Dendritic cell treated with granulocyte-macrophage colony-stimulating factor and Interleukin-4, amounts not matched to agents 40 ng/mL and 50 ng/mL, for 4 days (primary cell): Measurements from ENCODE around the gene HK1.
"Not testable (repeated sequence)": the region's sequence is repeated elsewhere in the genome, so short reads cannot be mapped to it uniquely, and the experiment has no call there.

Experiments used
- H3K27ac Mint-ChIP-seq: one replicate; pipeline ENCODE4 v1.8.0; 2022; ENCODE audit warnings: mild to moderate bottlenecking, mixed read lengths
- H3K27me3 Mint-ChIP-seq: one replicate; pipeline ENCODE4 v1.8.0; 2022; ENCODE audit warnings: mild to moderate bottlenecking, mixed read lengths
- H3K36me3 Mint-ChIP-seq: one replicate; pipeline ENCODE4 v1.8.0; 2022; ENCODE audit warnings: low read depth, mixed read lengths
- H3K4me1 Mint-ChIP-seq: one replicate; pipeline ENCODE4 v1.8.0; 2022; ENCODE audit warnings: low read depth, mixed read lengths
- H3K4me3 Mint-ChIP-seq: one replicate; pipeline ENCODE4 v1.8.0; 2022; ENCODE audit warnings: mild to moderate bottlenecking, moderate library complexity, mixed read lengths
- H3K9me3 Mint-ChIP-seq: one replicate; pipeline ENCODE4 v1.8.0; 2022; ENCODE audit warnings: mixed read lengths
- intact Hi-C: fragments of 100-400 bp; cut with micrococcal nuclease; formaldehyde crosslinking; loops from one replicate; pipeline ENCODE4 v1.15.0; 2022

HK1 gene

DNA sequence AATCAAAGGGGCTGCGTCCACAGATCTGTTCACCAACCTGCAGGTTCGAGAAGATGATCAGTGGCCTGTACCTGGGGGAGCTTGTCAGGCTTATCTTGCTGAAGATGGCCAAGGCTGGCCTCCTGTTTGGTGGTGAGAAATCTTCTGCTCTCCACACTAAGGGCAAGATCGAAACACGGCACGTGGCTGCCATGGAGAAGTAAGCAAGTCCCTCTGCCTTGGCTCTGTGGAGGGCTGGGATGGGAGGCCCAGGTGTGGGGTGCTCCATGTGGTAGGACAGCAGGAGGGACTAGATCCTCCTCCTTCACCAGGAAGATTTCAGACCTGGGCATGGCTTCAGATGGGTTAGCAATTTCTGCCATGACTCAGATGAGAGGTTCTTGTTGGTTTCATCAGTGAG is 32.3 kb upstream of the HK1 start:
- Mint-ChIP-seq H3K36me3 (no peaks in the 10 kb centered on the region), H3K4me1 (peaks cover 5% of the 10 kb centered on the region), H3K9me3 (no peaks in the 10 kb centered on the region), H3K4me3 (no peak overlapping the region), H3K27ac (no peak overlapping the region), H3K27me3 (no peaks in the 10 kb centered on the region)
- intact Hi-C loops = no loop called here

DNA sequence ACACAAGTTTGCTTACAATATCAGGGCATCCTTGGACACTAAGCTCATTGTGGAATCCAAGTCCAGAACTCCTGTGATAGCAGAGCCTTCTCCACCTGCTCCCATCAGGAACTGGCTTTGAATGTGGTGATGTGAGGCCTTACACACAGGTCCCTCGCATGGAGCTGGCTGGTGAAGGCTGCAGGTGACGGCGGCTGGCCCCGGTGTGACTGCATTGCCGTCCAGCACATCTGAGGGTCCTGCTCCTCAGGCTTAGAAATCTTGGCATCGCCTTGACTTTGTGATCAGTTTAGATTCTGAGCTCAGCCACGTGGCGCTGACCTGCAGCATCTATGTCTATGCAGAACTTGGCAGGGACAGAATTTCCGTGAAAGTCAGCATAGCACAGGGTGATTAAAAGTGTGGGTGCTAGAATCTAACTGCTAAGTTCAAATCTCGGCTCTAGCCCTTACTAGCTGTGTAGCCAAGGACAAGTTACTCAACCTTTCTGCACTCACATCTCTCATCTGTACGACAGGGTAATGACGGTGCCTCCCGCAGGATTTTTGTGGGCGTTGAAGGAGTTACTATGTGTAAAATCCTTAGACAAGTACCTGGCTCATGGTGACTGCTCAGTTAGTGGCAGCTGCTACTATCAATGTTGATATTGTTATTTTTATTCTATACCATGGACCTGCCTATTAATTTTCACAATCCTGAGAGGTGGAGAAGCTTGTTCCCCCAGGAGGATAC is 31.5 kb upstream of the HK1 start:
- intact Hi-C loops = no loop called here
- Mint-ChIP-seq H3K27ac (no peak overlapping the region), H3K4me3 (no peak overlapping the region), H3K4me1 (peaks cover 5% of the 10 kb centered on the region), H3K9me3 (no peaks in the 10 kb centered on the region), H3K36me3 (no peaks in the 10 kb centered on the region), H3K27me3 (no peaks in the 10 kb centered on the region)

DNA sequence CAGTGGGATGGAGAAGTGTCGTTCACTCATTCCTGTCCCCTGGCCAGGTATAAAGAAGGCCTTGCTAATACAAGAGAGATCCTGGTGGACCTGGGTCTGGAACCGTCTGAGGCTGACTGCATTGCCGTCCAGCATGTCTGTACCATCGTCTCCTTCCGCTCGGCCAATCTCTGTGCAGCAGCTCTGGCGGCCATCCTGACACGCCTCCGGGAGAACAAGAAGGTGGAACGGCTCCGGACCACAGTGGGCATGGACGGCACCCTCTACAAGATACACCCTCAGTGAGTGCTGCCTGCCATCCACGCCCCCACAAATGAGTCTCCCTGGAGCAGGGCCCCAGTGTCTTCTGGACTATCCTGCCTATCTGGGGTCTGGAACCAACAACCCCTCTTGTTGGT is 31.0 kb upstream of the HK1 start:
- no peaks in the 10 kb centered on the region for H3K9me3 Mint-ChIP-seq
- no peaks in the 10 kb centered on the region for H3K27me3 Mint-ChIP-seq
- H3K4me3 Mint-ChIP-seq = no peak overlapping the region
- H3K4me1 Mint-ChIP-seq = peaks cover 5% of the 10 kb centered on the region
- intact Hi-C loops = no loop called here
- H3K27ac Mint-ChIP-seq = no peak overlapping the region
- no peaks in the 10 kb centered on the region for H3K36me3 Mint-ChIP-seq

DNA sequence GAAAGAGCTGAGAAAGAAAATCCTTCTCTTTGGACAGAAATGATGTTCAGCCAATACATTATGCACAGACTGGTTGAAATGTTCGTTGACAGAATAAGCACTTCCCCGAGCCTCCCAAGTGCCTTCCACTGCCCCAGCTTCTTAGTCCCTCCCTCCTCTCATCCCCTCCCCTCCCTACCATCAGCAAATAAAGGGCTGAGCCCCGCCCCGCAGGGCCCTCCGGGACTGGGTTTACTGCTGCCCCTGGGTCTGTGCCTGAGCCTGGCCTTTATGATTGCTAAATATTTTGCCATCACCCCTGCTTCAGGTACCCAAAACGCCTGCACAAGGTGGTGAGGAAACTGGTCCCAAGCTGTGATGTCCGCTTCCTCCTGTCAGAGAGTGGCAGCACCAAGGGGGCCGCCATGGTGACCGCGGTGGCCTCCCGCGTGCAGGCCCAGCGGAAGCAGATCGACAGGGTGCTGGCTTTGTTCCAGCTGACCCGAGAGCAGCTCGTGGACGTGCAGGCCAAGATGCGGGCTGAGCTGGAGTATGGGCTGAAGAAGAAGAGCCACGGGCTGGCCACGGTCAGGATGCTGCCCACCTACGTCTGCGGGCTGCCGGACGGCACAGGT is 30.1 kb upstream of the HK1 start:
- H3K27ac Mint-ChIP-seq = no peak overlapping the region
- H3K27me3 Mint-ChIP-seq = no peaks in the 10 kb centered on the region
- H3K4me1 Mint-ChIP-seq = peaks cover 5% of the 10 kb centered on the region
- H3K4me3 Mint-ChIP-seq = no peak overlapping the region
- H3K36me3 Mint-ChIP-seq = no peaks in the 10 kb centered on the region
- H3K9me3 Mint-ChIP-seq = no peaks in the 10 kb centered on the region
- intact Hi-C loops = no loop called here

DNA sequence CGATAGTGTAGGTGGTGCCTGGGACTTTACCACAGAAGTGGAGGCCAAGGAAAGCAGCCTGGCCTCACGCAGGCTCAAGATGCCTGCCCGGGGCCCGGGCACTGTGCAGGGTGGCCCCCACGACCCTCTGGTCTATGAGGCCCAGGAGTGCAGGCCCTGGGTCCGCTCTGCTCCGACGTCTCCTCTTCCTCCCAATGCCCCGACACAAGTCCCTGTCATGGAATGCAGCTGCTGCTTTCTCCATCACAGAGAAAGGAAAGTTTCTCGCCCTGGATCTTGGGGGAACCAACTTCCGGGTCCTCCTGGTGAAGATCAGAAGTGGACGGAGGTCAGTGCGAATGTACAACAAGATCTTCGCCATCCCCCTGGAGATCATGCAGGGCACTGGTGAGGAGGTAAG is 28.3 kb upstream of the HK1 start:
- Mint-ChIP-seq H3K27me3 (no peaks in the 10 kb centered on the region), H3K27ac (no peak overlapping the region), H3K36me3 (no peaks in the 10 kb centered on the region), H3K4me3 (no peak overlapping the region), H3K4me1 (peaks cover 5% of the 10 kb centered on the region), H3K9me3 (no peaks in the 10 kb centered on the region)
- intact Hi-C loops = no loop called here

DNA sequence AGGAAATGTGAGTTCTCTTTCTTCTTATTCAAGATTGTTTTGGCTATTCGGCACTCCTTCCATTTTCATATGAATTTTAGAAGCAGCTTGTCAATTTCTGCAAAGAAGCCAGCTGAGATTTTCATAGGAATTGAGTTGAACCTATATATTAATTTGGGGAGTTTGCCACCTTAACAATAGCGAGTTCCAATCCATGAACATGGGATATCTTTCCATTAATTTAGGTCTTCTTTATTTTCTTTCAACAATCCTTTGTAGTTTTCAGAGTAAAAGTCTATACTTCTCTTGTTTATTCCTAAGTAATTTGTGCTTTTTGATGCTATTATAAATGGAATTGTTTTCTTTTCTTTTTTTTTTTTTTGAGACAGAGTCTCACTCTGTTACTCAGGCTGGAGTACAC is 26.9 kb upstream of the HK1 start:
- H3K36me3 Mint-ChIP-seq, H3K27ac Mint-ChIP-seq, H3K27me3 Mint-ChIP-seq, H3K9me3 Mint-ChIP-seq, H3K4me1 Mint-ChIP-seq, intact Hi-C loops, H3K4me3 Mint-ChIP-seq: not testable (repeated sequence)

DNA sequence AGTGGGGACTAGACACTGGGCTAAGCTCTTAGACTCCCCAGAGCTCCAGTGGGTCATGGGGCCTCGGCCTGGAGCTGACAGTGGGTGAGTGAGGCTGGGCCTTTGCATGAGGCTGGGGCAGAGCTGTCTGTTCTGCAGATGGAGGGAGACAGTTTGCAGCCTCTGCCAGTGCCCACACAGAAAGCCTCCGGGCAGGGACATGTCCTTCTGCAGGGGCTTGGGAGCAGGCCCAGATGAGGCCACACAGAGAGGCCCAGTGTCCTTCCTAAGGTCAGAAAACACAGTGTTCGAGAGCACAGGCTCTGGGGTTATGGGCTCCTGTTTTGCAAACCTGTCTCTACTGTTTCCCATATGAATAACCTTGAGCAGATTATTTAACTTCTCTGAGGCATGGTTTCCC is 25.1 kb upstream of the HK1 start:
- Mint-ChIP-seq H3K9me3 (no peaks in the 10 kb centered on the region), H3K4me3 (no peak overlapping the region), H3K27ac (no peak overlapping the region), H3K27me3 (peaks cover 2% of the 10 kb centered on the region), H3K36me3 (no peaks in the 10 kb centered on the region), H3K4me1 (peaks cover 5% of the 10 kb centered on the region)
- intact Hi-C loops = no loop called here

DNA sequence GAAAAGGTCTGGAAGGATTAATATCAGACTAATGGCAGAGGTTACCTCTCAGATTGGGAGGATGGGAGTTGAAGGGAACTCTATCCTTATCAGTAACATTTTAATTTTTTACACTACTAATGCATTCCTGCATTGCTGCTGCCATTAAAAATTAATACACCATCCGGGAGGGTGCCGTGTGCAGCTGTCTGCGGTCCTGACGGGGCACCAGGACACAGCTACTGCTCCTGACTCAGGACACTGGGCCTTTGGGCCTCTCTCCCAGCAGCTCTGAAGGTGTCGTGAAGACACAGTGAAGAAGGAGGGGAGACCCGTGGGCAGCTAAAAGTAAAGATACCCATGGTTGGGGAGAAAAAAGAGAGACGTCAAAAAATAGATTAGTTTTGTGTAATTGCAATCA is 23.4 kb upstream of the HK1 start:
- Mint-ChIP-seq H3K9me3 (peaks cover 10% of the 10 kb centered on the region), H3K4me1 (no peaks in the 10 kb centered on the region), H3K27ac (no peak overlapping the region), H3K4me3 (no peak overlapping the region), H3K27me3 (peaks cover 2% of the 10 kb centered on the region), H3K36me3 (no peaks in the 10 kb centered on the region)
- intact Hi-C loops = no loop called here

DNA sequence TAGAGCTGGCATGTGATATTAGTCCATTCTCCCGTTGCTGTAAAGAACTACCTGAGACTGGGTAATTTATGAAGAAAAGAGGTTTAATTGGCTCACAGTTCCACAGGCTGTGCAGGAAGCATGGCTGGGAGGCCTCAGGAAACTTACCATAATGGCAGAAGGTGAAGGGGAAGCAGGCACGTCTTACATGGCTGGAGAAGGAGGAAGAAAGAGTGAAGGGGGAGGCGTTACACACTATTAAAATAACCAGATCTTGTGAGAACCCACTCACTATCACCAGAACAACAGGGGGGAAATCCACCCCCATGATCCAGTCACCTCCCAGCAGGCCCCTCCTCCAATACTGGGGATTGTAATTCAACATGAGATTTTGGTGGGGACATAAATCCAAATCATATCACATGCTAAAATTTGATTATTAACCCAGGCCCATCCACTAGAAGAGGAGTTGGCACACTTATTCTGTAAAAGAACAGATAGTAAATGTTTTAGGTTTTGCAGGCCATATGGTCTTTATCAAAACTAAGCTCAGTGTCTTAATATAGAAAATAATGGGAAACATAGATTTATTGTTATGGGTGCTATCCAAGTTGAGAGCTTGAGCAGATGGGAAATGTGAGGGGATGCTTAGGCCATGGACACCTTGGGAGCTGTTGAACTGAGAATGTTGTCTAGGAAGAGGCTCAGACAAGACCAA is 18.6 kb upstream of the HK1 start:
- H3K4me3 Mint-ChIP-seq = no peak overlapping the region
- peaks cover 4% of the 10 kb centered on the region for H3K27me3 Mint-ChIP-seq
- peaks cover 11% of the 10 kb centered on the region for H3K9me3 Mint-ChIP-seq
- H3K36me3 Mint-ChIP-seq = no peaks in the 10 kb centered on the region
- peaks cover 4% of the 10 kb centered on the region for H3K4me1 Mint-ChIP-seq
- intact Hi-C loops = no loop called here
- no peak overlapping the region for H3K27ac Mint-ChIP-seq

DNA sequence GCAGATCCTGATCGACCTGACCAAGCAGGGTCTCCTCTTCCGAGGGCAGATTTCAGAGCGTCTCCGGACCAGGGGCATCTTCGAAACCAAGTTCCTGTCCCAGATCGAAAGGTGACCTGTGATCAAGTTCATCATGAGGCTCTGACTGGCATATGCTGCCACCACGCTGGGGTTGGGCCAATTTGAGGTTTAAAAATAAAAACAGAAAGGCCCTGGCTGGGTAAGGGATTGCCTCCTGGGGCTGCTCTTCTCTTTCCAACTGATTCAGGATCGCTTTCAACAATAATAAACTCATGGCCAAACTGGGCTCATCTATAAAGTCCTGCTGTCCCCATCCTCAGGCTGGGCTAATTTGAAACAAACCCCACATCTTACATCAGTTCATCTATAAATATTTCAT is 17.1 kb upstream of the HK1 start:
- Mint-ChIP-seq H3K27me3 (peaks cover 7% of the 10 kb centered on the region), H3K9me3 (peaks cover 11% of the 10 kb centered on the region), H3K27ac (no peak overlapping the region), H3K36me3 (no peaks in the 10 kb centered on the region), H3K4me3 (no peak overlapping the region), H3K4me1 (peaks cover 4% of the 10 kb centered on the region)
- intact Hi-C loops = no loop called here

DNA sequence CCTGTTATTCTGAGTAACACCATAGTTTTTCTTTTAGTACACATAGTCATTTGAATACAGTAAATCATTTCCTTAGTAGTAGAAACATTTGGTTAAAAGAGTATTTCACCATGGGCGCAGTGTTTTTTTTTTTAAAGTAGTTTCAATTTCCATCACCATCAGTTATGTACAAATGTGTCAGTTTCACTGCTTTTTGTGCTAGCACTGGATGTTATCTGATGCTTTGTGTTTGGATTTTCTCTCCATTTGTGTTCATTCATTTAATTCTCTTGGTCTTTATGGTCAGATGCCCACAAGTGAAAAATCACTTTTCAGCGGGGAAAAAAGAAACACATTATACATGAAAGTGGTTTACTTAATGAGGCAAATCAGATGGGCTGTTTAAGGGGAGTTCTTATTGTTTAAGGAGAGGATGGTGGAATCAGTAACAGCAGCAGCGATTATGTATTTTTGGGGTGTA is 16.0 kb upstream of the HK1 start:
- Mint-ChIP-seq H3K4me3 (no peak overlapping the region), H3K9me3 (peaks cover 11% of the 10 kb centered on the region), H3K27me3 (peaks cover 7% of the 10 kb centered on the region), H3K27ac (no peak overlapping the region), H3K4me1 (peaks cover 4% of the 10 kb centered on the region), H3K36me3 (no peaks in the 10 kb centered on the region)
- intact Hi-C loops = no loop called here

DNA sequence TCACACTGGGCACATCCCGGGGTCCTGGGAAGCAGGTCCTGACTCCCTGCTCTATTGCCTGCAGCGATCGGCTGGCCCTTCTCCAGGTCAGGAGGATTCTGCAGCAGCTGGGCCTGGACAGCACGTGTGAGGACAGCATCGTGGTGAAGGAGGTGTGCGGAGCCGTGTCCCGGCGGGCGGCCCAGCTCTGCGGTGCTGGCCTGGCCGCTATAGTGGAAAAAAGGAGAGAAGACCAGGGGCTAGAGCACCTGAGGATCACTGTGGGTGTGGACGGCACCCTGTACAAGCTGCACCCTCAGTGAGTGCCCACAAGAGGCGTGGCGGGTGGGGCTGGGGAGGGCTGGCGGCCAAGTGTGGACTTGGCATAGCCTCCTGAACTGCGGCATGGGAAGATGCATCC is 12.8 kb upstream of the HK1 start:
- Mint-ChIP-seq H3K4me1 (peaks cover 4% of the 10 kb centered on the region), H3K27ac (no peak overlapping the region), H3K4me3 (no peak overlapping the region), H3K27me3 (peaks cover 9% of the 10 kb centered on the region), H3K9me3 (no peaks in the 10 kb centered on the region), H3K36me3 (no peaks in the 10 kb centered on the region)
- intact Hi-C loops = no loop called here

DNA sequence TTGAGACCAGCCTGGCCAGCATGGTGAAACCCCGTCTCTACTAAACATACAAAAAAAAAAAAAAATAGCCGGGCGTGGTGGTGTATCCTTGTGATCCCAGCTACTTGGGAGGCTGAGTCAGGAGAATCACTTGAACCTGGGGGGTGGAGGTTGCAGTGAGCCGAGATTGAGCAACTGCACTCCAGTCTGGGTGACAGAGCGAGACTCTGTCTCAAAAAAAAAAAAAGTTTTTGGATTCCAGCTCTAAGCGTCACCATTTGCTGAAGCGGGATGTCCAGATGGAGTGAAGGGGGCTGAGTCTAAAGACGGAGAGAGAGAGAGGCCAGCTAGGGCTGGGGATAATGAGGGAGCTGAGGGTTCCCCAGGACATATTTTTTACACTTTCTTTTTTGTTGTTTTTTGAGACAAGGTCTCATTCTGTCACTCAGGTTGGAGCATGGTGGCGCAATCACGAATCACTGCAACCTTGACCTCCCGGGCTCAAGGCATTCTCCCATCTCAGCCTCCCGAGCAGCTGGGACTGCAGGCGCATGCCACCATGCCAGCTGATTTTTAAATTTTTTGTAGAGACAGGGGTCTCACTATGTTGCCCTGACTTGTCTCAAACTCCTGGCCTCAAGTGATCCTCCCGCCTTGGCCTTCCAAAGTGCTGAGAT is 9.4 kb upstream of the HK1 start:
- no peak overlapping the region for H3K27ac Mint-ChIP-seq
- intact Hi-C loops = no loop called here
- no peaks in the 10 kb centered on the region for H3K4me1 Mint-ChIP-seq
- H3K36me3 Mint-ChIP-seq = no peaks in the 10 kb centered on the region
- H3K27me3 Mint-ChIP-seq = peaks cover 6% of the 10 kb centered on the region
- no peak overlapping the region for H3K4me3 Mint-ChIP-seq
- H3K9me3 Mint-ChIP-seq = no peaks in the 10 kb centered on the region

DNA sequence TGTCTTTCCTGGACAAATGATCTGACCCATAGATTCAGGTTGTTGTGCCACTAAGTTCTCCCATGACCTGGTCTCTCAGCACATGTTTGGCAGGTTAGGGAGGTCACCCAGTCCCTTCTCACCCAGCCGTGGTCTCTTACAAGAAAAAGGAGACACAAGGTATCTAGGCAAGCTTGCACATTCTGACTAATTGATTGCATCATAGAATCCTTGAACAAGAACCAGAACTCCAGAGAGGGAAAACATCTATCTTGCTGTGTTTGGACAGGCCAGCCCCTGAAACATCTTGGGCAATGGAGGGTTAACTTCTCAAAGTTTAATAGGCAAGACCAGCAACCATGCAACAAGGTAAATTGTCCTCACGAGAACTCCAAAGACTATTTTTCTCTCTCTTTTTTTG is 8.5 kb upstream of the HK1 start:
- intact Hi-C loops = no loop called here

More for the DNA sequence above, 8.5 kb upstream of the HK1 start:
- Mint-ChIP-seq H3K9me3 (no peaks in the 10 kb centered on the region), H3K27ac (no peak overlapping the region), H3K4me1 (no peaks in the 10 kb centered on the region), H3K4me3 (no peak overlapping the region), H3K27me3 (peaks cover 6% of the 10 kb centered on the region), H3K36me3 (no peaks in the 10 kb centered on the region)
